22Rv1 (cell line): ENCODE data around the gene ZNF98.

Experiments
- CTCF ChIP-seq: fragments of 450-650 bp; IDR thresholded peaks from 2 replicates; pipeline ENCODE4 v1.5.1; 2017; ENCODE audit warnings: mild to moderate bottlenecking
- ZFX ChIP-seq: fragments of 450-650 bp; IDR thresholded peaks from 2 replicates; pipeline ENCODE4 v1.6.1; 2017; ENCODE audit warnings: antibody characterized with exemption, borderline replicate concordance

- TF ChIP-seq CTCF = no peak
- TF ChIP-seq ZFX = no peak
Observed at GRCh38 chr19:22422211-22422610, at the start of gene ZNF98.
